GM18867 (cell line): ENCODE results near the gene CDH24.

Experiments used
- ATAC-seq: cut with Tn5 transposase; IDR thresholded peaks from one replicate; pipeline ENCODE4 v1.9.1; 2021; ENCODE audit warnings: mild to moderate bottlenecking, moderate library complexity; ENCODE audit not compliant: unreplicated experiment

Gene CDH24

GRCh38 chr14:23047751-23048693, 9.3 kb downstream of the CDH24 start:
- ATAC-seq: no peak

GRCh38 chr14:23047034-23047634, 10.2 kb downstream of the CDH24 start:
- ATAC-seq: no peak

- ATAC-seq: no peak
Observed at GRCh38 chr14:23045419-23046357, 11.6 kb downstream of the CDH24 start.

GRCh38 chr14:23044840-23045239, 12.5 kb downstream of the CDH24 start:
- no peak for ATAC-seq

- no peak for ATAC-seq
Observed at GRCh38 chr14:23043754-23044153, 13.6 kb downstream of the CDH24 start.

GRCh38 chr14:23043145-23043544, 14.2 kb downstream of the CDH24 start:
- ATAC-seq: no peak

- ATAC-seq: no peak
Observed at GRCh38 chr14:23042162-23042965, 15.0 kb downstream of the CDH24 start, which contains the start of gene PSMB11. Gene PSMB11 (plus strand): TSS chr14:23042212. CDS start chr14:23042226, 14 bp downstream.

GRCh38 chr14:23041729-23042128, 15.6 kb downstream of the CDH24 start:
- ATAC-seq: no peak

- no peak for ATAC-seq
Observed at GRCh38 chr14:23040100-23040499, 17.2 kb downstream of the CDH24 start.

GRCh38 chr14:23035303-23036144, 21.8 kb downstream of the CDH24 start:
- ATAC-seq: no peak

GRCh38 chr14:23034498-23035302, 22.6 kb downstream of the CDH24 start, which contains the start of gene PSMB5:
Gene PSMB5 (minus strand): TSS chr14:23034900. CDS start chr14:23034881, 19 bp downstream.
- peak; percentile 91 for ATAC-seq

GRCh38 chr14:23033801-23034497, 23.4 kb downstream of the CDH24 start:
- no peak for ATAC-seq

- no peak for ATAC-seq
Observed at GRCh38 chr14:23033251-23033727, 24.0 kb downstream of the CDH24 start.

- no peak for ATAC-seq
Observed at GRCh38 chr14:23030936-23031335, 26.4 kb downstream of the CDH24 start.

GRCh38 chr14:23028799-23029198, 28.5 kb downstream of the CDH24 start:
- ATAC-seq: no peak

GRCh38 chr14:23025151-23025814, 32.0 kb downstream of the CDH24 start:
- ATAC-seq: no peak

GRCh38 chr14:23024612-23025075, 32.7 kb downstream of the CDH24 start:
- ATAC-seq: no peak
